Measurements from ENCODE around the gene GABPA.

GRCh38 chr21:25734904-25735645 is at the start of gene GABPA, which contains the start of gene ATP5PF:
- no peak for TF ChIP-seq MEF2A (IDR thresholded peaks at IDR 0.05; ENCODE audit: borderline replicate concordance, low read depth)
- TF ChIP-seq CTCF (IDR thresholded peaks at IDR 0.05): no peak
- 0 out of 2 replicates have a peak, but pooled peaks have one; percentile 17 for TF ChIP-seq REST (IDR thresholded peaks at IDR 0.05; ENCODE audit: low read depth, low read length)
- TF ChIP-seq FOXM1 (IDR thresholded peaks at IDR 0.05; ENCODE audit: low read depth): no peak
- peak; percentile 75; the same call in 1 of the 2 replicates for TF ChIP-seq MXI1 (IDR thresholded peaks at IDR 0.05; ENCODE audit: low read depth, low read length)
- no peak for TF ChIP-seq EZH2phosphoT487 (IDR thresholded peaks at IDR 0.05; ENCODE audit: borderline replicate concordance, low read depth)
- peak; percentile 69 for TF ChIP-seq MAX (IDR thresholded peaks at IDR 0.05; ENCODE audit: low read depth)
- TF ChIP-seq TAF1 (IDR thresholded peaks at IDR 0.05; ENCODE audit: borderline replicate concordance, low read depth, low read length): peak; percentile 89
- 0 out of 2 replicates have a peak, but pooled peaks have one; percentile 3 for TF ChIP-seq TCF12 (IDR thresholded peaks at IDR 0.05)
- TF ChIP-seq CHD2 (IDR thresholded peaks at IDR 0.05; ENCODE audit: low read length, partially characterized antibody): peak; percentile 83
- no peak for TF ChIP-seq JUND (IDR thresholded peaks at IDR 0.05)
- peak; percentile 93 for TF ChIP-seq YY1 (IDR thresholded peaks at IDR 0.05; ENCODE audit: low read depth)

Data from SK-N-SH (cell line).